SIG-M5 treated with dmso at 0.1 percent for 504 hours (cell line): ENCODE results near the gene LIMS2.

Experiments used
- DNase-seq: peaks from one replicate; lab custom pipeline; 2025; ENCODE audit not compliant: unreplicated experiment; lab: John Stamatoyannopoulos, UW

The LIMS2 gene

GRCh38 chr2:127647242-127648190, 27.8 kb downstream of the LIMS2 start:
- no peak for DNase-seq

- DNase-seq = no peak
These were observed 28.7 kb downstream of the LIMS2 start for GRCh38 chr2:127646487-127647241.

- DNase-seq = no peak
These were observed 29.7 kb downstream of the LIMS2 start, which contains the start of gene GPR17 for GRCh38 chr2:127645395-127646291. Gene GPR17, plus strand, starts transcription at chr2:127646153. Its CDS starts 4,583 bp downstream, at chr2:127650736.

GRCh38 chr2:127645026-127645394, 30.3 kb downstream of the LIMS2 start:
- DNase-seq = no peak

- no peak for DNase-seq
These were observed 31.0 kb downstream of the LIMS2 start for GRCh38 chr2:127644066-127645025.

GRCh38 chr2:127643439-127644065, 31.8 kb downstream of the LIMS2 start:
- DNase-seq = no peak

GRCh38 chr2:127642706-127643438, 32.5 kb downstream of the LIMS2 start:
- no peak for DNase-seq

- DNase-seq = no peak
These were observed 33.4 kb downstream of the LIMS2 start for GRCh38 chr2:127641846-127642507.

GRCh38 chr2:127641133-127641532, 34.2 kb downstream of the LIMS2 start:
- no peak for DNase-seq

GRCh38 chr2:127640082-127641072, 35.0 kb downstream of the LIMS2 start:
- no peak for DNase-seq

GRCh38 chr2:127639111-127639474, 36.2 kb downstream of the LIMS2 start:
- no peak for DNase-seq

- no peak for DNase-seq
These were observed 36.8 kb downstream of the LIMS2 start for GRCh38 chr2:127638361-127639110.

GRCh38 chr2:127637725-127638252, 37.5 kb downstream of the LIMS2 start:
- DNase-seq = no peak

GRCh38 chr2:127637236-127637630, 38.1 kb downstream of the LIMS2 start:
- DNase-seq = no peak

GRCh38 chr2:127636248-127637235, 38.8 kb downstream of the LIMS2 start:
- no peak for DNase-seq
